ENCODE results near the gene NCOA7.

DNA sequence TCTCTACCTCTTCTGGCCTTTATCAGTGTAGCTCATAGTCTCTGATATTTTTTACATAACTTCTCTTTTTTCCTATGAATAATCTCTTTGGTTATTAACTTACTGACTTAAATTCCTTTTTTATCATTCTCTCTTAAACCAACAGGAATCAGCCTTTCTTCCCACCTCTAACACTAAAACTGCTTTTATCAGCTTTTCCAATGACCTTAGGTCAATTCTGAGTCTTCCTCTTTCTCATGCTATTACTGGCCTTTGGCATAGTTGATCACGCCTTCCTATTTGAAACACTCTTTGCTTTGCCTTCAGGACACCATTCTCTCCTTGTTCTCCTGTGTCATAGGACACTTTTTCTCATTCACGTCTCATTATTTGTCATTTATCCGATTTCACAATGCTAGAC is 157.7 kb downstream of the NCOA7 start:
- TF ChIP-seq EZH2 (IDR thresholded peaks at IDR 0.05; ENCODE audit: borderline replicate concordance, low read depth, low read length, severe bottlenecking) (no peak), CTCF (IDR thresholded peaks at IDR 0.05; ENCODE audit: borderline replicate concordance, extremely low read depth, low read length, poor library complexity, severe bottlenecking) (no peak)

Data from DND-41 (cell line).